PC-9 (cell line): ENCODE results near the gene MRPS27.

Source experiments
- EZH2 ChIP-seq: fragments of 200-600 bp; sonication (generic); IDR thresholded peaks from 2 replicates; pipeline ENCODE4 v1.8.0; 2017; ENCODE audit warnings: antibody characterized with exemption, low read depth
- TF ChIP-seq, protein P1 (sequence below): fragments of 200-600 bp; sonication (generic); conservative IDR thresholded peaks from 2 replicates; pipeline ENCODE4 v1.6.1; 2017; ENCODE audit warnings: mixed run types, antibody characterized with exemption, mild to moderate bottlenecking, moderate library complexity

DNA sequence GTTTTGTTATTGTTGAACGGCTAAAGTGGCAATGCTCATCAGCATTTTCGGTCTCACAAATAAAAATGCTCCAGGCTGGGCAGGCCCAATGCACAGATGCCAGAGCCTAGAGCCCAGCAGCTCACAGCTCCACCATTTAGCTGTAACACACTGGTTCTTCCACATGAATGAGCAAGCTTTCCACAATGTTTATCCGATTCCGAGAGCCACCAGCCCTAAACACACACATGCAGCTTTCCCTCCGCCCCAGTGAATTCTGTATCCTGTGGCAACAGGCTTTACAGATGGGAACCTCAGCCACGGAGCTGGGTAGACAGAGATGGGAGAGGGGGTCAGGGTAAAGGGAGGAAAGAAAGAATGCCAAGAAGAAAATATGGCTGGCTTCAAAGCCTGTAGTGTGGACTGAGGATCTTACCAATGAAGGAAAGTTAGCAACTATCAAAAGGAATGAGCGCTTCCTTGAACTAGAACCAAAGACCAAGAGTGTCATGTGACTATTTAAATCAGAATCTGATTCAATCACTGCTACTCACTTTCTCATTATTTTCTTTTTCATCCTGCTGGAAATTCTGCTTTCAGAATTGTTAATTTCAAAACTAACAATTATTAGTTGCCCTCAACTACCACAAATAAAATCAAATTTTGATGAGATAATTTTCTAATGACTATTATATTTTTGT lies 77.1 kb downstream of the MRPS27 start:
- TF ChIP-seq, protein P1, sequence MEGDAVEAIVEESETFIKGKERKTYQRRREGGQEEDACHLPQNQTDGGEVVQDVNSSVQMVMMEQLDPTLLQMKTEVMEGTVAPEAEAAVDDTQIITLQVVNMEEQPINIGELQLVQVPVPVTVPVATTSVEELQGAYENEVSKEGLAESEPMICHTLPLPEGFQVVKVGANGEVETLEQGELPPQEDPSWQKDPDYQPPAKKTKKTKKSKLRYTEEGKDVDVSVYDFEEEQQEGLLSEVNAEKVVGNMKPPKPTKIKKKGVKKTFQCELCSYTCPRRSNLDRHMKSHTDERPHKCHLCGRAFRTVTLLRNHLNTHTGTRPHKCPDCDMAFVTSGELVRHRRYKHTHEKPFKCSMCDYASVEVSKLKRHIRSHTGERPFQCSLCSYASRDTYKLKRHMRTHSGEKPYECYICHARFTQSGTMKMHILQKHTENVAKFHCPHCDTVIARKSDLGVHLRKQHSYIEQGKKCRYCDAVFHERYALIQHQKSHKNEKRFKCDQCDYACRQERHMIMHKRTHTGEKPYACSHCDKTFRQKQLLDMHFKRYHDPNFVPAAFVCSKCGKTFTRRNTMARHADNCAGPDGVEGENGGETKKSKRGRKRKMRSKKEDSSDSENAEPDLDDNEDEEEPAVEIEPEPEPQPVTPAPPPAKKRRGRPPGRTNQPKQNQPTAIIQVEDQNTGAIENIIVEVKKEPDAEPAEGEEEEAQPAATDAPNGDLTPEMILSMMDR, result no peak
- no peak for TF ChIP-seq EZH2
